HS-27A (cell line): ENCODE results near the gene DEF6.
A peak's percentile ranks its signal among the peaks of the same experiment; 100 is the strongest.

ENCODE experiments used
- DNase-seq: peaks from one replicate; pipeline ENCODE4 v3.0.0-alpha.2; 2012; ENCODE audit warnings: low read depth, missing footprints

The DEF6 gene

GRCh38 chr6:35343835-35344550 lies 46.4 kb downstream of the DEF6 start:
- DNase-seq: no peak

- DNase-seq: no peak
These were observed 53.8 kb downstream of the DEF6 start for GRCh38 chr6:35351422-35351821.

GRCh38 chr6:35352735-35353134 lies 55.1 kb downstream of the DEF6 start:
- no peak for DNase-seq

GRCh38 chr6:35354361-35355135 lies 56.9 kb downstream of the DEF6 start:
- DNase-seq: no peak

- DNase-seq: no peak
These were observed 58.8 kb downstream of the DEF6 start for GRCh38 chr6:35356391-35356790.

- DNase-seq: no peak
These were observed 60.1 kb downstream of the DEF6 start for GRCh38 chr6:35357677-35358076.

GRCh38 chr6:35358086-35358485 lies 60.5 kb downstream of the DEF6 start:
- DNase-seq: no peak

GRCh38 chr6:35359346-35359743 lies 61.7 kb downstream of the DEF6 start:
- no peak for DNase-seq

- no peak for DNase-seq
These were observed 62.2 kb downstream of the DEF6 start for GRCh38 chr6:35359744-35360348.

GRCh38 chr6:35360349-35361138 lies 62.9 kb downstream of the DEF6 start:
- DNase-seq: no peak

GRCh38 chr6:35362200-35362599 lies 64.6 kb downstream of the DEF6 start:
- DNase-seq: no peak

GRCh38 chr6:35363293-35363750 lies 65.7 kb downstream of the DEF6 start:
- DNase-seq: no peak

GRCh38 chr6:35365594-35366203 lies 68.1 kb downstream of the DEF6 start:
- DNase-seq: no peak

GRCh38 chr6:35366204-35366596 lies 68.6 kb downstream of the DEF6 start:
- DNase-seq: no peak

- no peak for DNase-seq
These were observed 70.0 kb downstream of the DEF6 start for GRCh38 chr6:35367646-35368037.

- DNase-seq: no peak
These were observed 70.6 kb downstream of the DEF6 start for GRCh38 chr6:35368038-35368887.

- DNase-seq: peak; percentile 96
These were observed 72.6 kb downstream of the DEF6 start for GRCh38 chr6:35370124-35370741.

- DNase-seq: no peak
These were observed 73.3 kb downstream of the DEF6 start for GRCh38 chr6:35370785-35371493.
